Peyer's patch (tissue), 4 donors: ENCODE measurements around the gene RAB34.

ENCODE experiments used
- POLR2A ChIP-seq, 2 donors: fragments of 450-650 bp; IDR thresholded peaks; one replicate each; pipeline ENCODE4 v1.5.1; 2017; ENCODE audit warnings: antibody characterized with exemption in 2 of 2, mild to moderate bottlenecking in 2 of 2, moderate library complexity in 2 of 2
- TF ChIP-seq, protein P1 (sequence below), 6 experiments: fragments of 450-650 bp in 4 of 6; fragments of 200-600 bp in 2 of 6; sonication (generic) in 1 of 6; IDR thresholded peaks; one replicate each; pipeline ENCODE4 v1.5.1; 2017 to 2019; ENCODE audit warnings: antibody characterized with exemption in 6 of 6, mild to moderate bottlenecking in 3 of 6, moderate library complexity in 1 of 6

GRCh38 chr17:28686296-28686695, 31.4 kb downstream of the RAB34 start:
- TF ChIP-seq, protein P1, sequence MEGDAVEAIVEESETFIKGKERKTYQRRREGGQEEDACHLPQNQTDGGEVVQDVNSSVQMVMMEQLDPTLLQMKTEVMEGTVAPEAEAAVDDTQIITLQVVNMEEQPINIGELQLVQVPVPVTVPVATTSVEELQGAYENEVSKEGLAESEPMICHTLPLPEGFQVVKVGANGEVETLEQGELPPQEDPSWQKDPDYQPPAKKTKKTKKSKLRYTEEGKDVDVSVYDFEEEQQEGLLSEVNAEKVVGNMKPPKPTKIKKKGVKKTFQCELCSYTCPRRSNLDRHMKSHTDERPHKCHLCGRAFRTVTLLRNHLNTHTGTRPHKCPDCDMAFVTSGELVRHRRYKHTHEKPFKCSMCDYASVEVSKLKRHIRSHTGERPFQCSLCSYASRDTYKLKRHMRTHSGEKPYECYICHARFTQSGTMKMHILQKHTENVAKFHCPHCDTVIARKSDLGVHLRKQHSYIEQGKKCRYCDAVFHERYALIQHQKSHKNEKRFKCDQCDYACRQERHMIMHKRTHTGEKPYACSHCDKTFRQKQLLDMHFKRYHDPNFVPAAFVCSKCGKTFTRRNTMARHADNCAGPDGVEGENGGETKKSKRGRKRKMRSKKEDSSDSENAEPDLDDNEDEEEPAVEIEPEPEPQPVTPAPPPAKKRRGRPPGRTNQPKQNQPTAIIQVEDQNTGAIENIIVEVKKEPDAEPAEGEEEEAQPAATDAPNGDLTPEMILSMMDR (IDR thresholded peaks at IDR 0.05), result no peak
- TF ChIP-seq POLR2A (IDR thresholded peaks at IDR 0.05), result no peak
